ENCODE results near the gene THRAP3. TPM values are rescaled to one million over a fixed set of nuclear protein-coding genes. Genes with fewer than 3 reads are reported as not detected.

The THRAP3 gene
- total RNA-seq, 1 donor from 2014 or later = 121 TPM

DNA sequence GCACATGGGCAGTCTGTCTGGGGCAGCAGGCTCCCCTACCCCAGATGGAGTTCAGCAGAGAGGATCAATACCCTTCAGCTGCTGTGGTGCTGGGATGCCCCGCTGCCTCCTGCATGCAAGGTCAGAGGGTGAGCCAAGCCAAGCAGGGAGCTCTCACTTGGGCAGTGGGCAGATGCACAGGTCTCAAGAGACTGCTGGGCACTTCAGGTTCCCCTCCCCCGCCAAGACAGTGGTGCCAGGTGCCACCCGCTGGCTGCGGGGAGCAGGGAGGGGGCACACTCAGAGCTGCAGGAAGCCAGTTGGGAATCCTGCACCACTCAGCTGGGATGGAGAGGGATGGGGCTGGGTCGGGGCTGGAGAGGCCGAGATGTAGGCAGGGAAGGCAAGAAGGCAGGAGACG is 115.0 kb downstream of the THRAP3 start:
- Mint-ChIP-seq H3K27ac (no peak overlapping the region), H3K4me3 (no peak overlapping the region), H3K27me3 (ENCODE audit: low read depth) (no peaks in the 10 kb centered on the region), H3K36me3 (peaks cover 7% of the 10 kb centered on the region), H3K4me1 (no peaks in the 10 kb centered on the region), H3K9me3 (no peaks in the 10 kb centered on the region)
- no peak for DNase-seq (ENCODE audit: low spot score in 2 of 2, unreplicated experiment in 2 of 2)
- TF ChIP-seq, protein P1, sequence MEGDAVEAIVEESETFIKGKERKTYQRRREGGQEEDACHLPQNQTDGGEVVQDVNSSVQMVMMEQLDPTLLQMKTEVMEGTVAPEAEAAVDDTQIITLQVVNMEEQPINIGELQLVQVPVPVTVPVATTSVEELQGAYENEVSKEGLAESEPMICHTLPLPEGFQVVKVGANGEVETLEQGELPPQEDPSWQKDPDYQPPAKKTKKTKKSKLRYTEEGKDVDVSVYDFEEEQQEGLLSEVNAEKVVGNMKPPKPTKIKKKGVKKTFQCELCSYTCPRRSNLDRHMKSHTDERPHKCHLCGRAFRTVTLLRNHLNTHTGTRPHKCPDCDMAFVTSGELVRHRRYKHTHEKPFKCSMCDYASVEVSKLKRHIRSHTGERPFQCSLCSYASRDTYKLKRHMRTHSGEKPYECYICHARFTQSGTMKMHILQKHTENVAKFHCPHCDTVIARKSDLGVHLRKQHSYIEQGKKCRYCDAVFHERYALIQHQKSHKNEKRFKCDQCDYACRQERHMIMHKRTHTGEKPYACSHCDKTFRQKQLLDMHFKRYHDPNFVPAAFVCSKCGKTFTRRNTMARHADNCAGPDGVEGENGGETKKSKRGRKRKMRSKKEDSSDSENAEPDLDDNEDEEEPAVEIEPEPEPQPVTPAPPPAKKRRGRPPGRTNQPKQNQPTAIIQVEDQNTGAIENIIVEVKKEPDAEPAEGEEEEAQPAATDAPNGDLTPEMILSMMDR (IDR thresholded peaks at IDR 0.05; ENCODE audit: unreplicated experiment) = no peak

DNA sequence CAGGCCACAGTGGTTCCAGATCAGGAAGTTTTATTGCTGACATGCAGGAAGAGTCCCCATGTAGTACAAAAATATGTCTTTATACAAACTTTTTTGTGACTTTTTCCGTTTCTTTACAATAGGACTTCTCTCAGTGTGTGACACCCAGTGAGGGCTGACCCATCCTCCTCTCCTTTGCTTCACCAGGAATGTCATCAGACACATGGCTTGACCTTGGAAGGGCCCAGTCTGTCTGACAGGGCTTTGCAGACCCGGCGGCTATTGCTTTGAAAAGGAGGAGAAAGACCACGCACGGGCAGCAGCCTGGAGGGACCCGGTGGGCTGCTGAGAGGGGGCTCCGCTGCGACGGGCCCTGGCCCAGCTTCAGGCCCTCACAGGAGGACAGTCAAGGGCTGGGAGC is 115.4 kb downstream of the THRAP3 start:
- TF ChIP-seq, protein P1 (IDR thresholded peaks at IDR 0.05; ENCODE audit: unreplicated experiment) = no peak
- H3K4me3 Mint-ChIP-seq = no peak overlapping the region
- H3K27ac Mint-ChIP-seq = no peak overlapping the region
- no peak for DNase-seq (ENCODE audit: low spot score in 2 of 2, unreplicated experiment in 2 of 2)
- no peaks in the 10 kb centered on the region for H3K9me3 Mint-ChIP-seq
- H3K36me3 Mint-ChIP-seq = peaks cover 8% of the 10 kb centered on the region
- H3K27me3 Mint-ChIP-seq (ENCODE audit: low read depth) = no peaks in the 10 kb centered on the region
- no peaks in the 10 kb centered on the region for H3K4me1 Mint-ChIP-seq

- Mint-ChIP-seq H3K9me3 (no peaks in the 10 kb centered on the region), H3K27ac (no peak overlapping the region), H3K4me3 (no peak overlapping the region), H3K4me1 (no peaks in the 10 kb centered on the region), H3K36me3 (peaks cover 15% of the 10 kb centered on the region), H3K27me3 (ENCODE audit: low read depth) (no peaks in the 10 kb centered on the region)
- no peak for DNase-seq (ENCODE audit: low spot score in 2 of 2, unreplicated experiment in 2 of 2)
- TF ChIP-seq, protein P1 (IDR thresholded peaks at IDR 0.05; ENCODE audit: unreplicated experiment) = no peak
Observed at GRCh38 chr1:36341626-36342320, 117.5 kb downstream of the THRAP3 start.

DNA sequence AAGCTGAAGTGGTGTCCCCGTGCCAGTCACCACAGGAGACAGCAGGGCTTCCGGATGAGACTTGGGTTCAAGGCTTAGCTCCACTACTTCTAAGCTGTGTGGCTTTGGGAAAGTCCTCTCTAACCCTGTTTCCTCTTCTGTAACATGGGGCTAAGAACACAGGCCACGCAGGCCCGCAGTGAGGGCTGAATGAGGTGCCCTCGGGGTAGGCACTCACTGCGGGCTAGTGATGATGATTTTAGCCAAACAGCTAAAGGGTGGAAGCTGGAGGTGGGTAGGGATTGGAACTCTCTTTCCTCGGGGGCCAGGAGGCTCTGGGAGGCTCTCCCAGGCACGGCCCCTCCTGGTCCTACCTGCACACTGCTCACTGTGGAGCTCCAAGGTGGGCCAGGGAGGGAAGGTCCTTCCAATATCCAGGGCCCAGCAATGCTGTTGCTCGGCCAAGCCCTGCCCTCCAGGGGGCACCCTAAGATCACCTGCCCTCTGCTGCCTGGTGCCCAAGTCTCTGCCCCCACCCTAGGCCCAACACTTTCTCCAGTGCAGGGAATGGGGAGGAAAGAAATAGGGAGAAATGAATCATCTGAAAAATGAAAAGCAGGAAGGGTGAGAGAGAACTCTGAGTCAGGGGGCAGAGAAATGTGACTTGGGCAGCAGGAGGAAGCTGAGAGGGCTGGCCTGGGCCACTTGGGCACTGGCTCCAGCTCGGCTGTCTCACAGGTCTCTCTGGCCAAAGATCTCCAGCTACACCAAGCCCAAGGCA is 118.4 kb downstream of the THRAP3 start:
- no peak overlapping the region for H3K27ac Mint-ChIP-seq
- no peaks in the 10 kb centered on the region for H3K4me1 Mint-ChIP-seq
- DNase-seq (ENCODE audit: low spot score in 2 of 2, unreplicated experiment in 2 of 2) = no peak
- no peak overlapping the region for H3K4me3 Mint-ChIP-seq
- peaks cover 21% of the 10 kb centered on the region for H3K36me3 Mint-ChIP-seq
- H3K9me3 Mint-ChIP-seq = no peaks in the 10 kb centered on the region
- no peaks in the 10 kb centered on the region for H3K27me3 Mint-ChIP-seq (ENCODE audit: low read depth)
- TF ChIP-seq, protein P1 (IDR thresholded peaks at IDR 0.05; ENCODE audit: unreplicated experiment) = no peak

DNA sequence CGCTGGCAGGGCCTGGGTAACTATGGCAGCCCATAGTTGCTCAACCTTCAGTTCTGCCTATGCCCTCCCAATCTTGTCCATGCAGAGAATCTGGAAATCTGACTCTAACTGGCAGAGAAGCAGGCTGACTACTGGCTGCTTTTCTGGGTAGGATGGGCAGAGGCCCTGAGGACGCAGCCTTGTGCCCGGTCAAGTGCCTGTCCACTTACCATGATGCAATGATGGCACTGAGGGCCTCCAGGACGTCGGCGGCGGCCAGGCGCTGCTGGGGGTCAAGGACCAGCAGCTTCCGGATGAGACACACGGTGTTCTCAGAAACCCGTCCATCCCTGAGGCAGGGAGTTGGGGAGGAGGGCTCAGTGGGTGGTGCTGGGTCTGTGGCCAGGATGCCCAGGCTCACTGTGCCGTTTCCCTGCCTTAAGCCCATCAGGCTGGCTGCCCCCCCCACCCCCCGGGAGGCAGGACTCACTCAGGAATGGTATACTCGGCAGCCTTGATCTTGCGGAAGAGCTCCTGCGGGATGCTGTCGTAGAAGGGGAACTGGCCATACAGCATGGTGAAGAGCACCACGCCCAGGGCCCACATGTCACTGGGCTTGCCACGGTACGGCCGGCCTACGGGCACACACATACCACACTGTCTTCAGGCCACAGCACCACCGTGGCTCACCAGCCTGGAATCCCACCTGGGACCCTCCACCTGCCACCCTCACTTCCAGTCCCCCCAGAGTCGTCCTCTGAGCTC is 119.6 kb downstream of the THRAP3 start:
- H3K4me3 Mint-ChIP-seq = no peak overlapping the region
- peaks cover 31% of the 10 kb centered on the region for H3K36me3 Mint-ChIP-seq
- TF ChIP-seq, protein P1 (IDR thresholded peaks at IDR 0.05; ENCODE audit: unreplicated experiment) = no peak
- H3K27ac Mint-ChIP-seq = no peak overlapping the region
- H3K27me3 Mint-ChIP-seq (ENCODE audit: low read depth) = no peaks in the 10 kb centered on the region
- H3K9me3 Mint-ChIP-seq = no peaks in the 10 kb centered on the region
- DNase-seq (ENCODE audit: low spot score in 2 of 2, unreplicated experiment in 2 of 2) = no peak
- H3K4me1 Mint-ChIP-seq = no peaks in the 10 kb centered on the region

All from mesothelial cell of epicardium (in vitro differentiated cells).